Caco-2 (cell line): ENCODE measurements around the gene CLCN5. TPM values are rescaled to one million over a fixed set of nuclear protein-coding genes. Genes with fewer than 3 reads are reported as not detected.

Experiments
- BruUV-seq: library from RNA; stranded (reverse); fragments of 400-500 nt; replicated peaks from 2 replicates; lab custom pipeline; 2021; lab: Mats Ljungman, UMichigan
- CTCF ChIA-PET: fragments of 300-600 bp; sonication (Branson Sonifier 250); formaldehyde crosslinking; loops from one replicate; lab custom pipeline; 2022; ENCODE audit warnings: antibody characterized with exemption; lab: Charles Lee
- POLR2A ChIA-PET: fragments of 300-600 bp; sonication (Branson Sonifier 250); formaldehyde crosslinking; loops from one replicate; lab custom pipeline; 2022; ENCODE audit warnings: antibody characterized with exemption; lab: Charles Lee
- DNase-seq, 2 experiments: peaks; one replicate each; pipeline versions ENCODE4 v3.0.0 to v3.0.0-alpha.2; 2020 to 2022
- H3K27me3 ChIP-seq: replicated peaks from 2 replicates; pipeline ENCODE4 v1.6.0; 2011; ENCODE audit warnings: low read length; ENCODE audit not compliant: control insufficient read depth, insufficient read depth
- H3K36me3 ChIP-seq: 2 replicates; pipeline ENCODE4 v1.5.1; 2011; ENCODE audit warnings: low read length; ENCODE audit not compliant: control insufficient read depth, insufficient read depth
- H3K4me1 ChIP-seq: fragments of 250-450 bp; sonication (Bioruptor Pico); 2 replicates; pipeline ENCODE4 v1.5.1; 2020; ENCODE audit warnings: mild to moderate bottlenecking
- H3K4me3 ChIP-seq: 2 replicates; pipeline ENCODE4 v1.5.1; 2011; ENCODE audit warnings: low read depth, mild to moderate bottlenecking, control low read depth, low read length
- H3K9me3 ChIP-seq: fragments of 250-450 bp; sonication (Bioruptor Pico); 2 replicates; pipeline ENCODE4 v1.5.1; 2020; ENCODE audit warnings: mild to moderate bottlenecking, moderate library complexity
- H3K27ac Mint-ChIP-seq: one replicate; pipeline ENCODE4 v1.8.0; 2022; ENCODE audit warnings: mixed read lengths; ENCODE audit not compliant: unreplicated experiment
- H3K27me3 Mint-ChIP-seq: one replicate; pipeline ENCODE4 v1.8.0; 2022; ENCODE audit warnings: mixed read lengths; ENCODE audit not compliant: insufficient read depth, unreplicated experiment
- H3K36me3 Mint-ChIP-seq: one replicate; pipeline ENCODE4 v1.8.0; 2022; ENCODE audit warnings: mild to moderate bottlenecking, mixed read lengths; ENCODE audit not compliant: insufficient read depth, unreplicated experiment
- H3K4me1 Mint-ChIP-seq: one replicate; pipeline ENCODE4 v1.8.0; 2022; ENCODE audit warnings: low read depth, mixed read lengths; ENCODE audit not compliant: unreplicated experiment
- H3K4me3 Mint-ChIP-seq: one replicate; pipeline ENCODE4 v1.8.0; 2022; ENCODE audit warnings: mild to moderate bottlenecking, moderate library complexity, mixed read lengths; ENCODE audit not compliant: unreplicated experiment
- H3K9me3 Mint-ChIP-seq: one replicate; pipeline ENCODE4 v1.8.0; 2022; ENCODE audit warnings: mixed read lengths; ENCODE audit not compliant: unreplicated experiment
- CTCF ChIP-seq, 2 experiments: fragments of 200-600 bp in 1 of 2; IDR thresholded peaks; 1 replicate in 1 of 2; 2 replicates in 1 of 2; pipeline versions ENCODE4 v1.5.1 to v1.8.0; 2011 to 2022; ENCODE audit warnings: antibody characterized with exemption in 1 of 2, control low read depth in 1 of 2, inconsistent platforms in 1 of 2, low read depth in 1 of 2, low read length in 1 of 2, mild to moderate bottlenecking in 1 of 2, moderate library complexity in 1 of 2; ENCODE audit not compliant: insufficient read depth in 1 of 2, severe bottlenecking in 1 of 2, unreplicated experiment in 1 of 2
- intact Hi-C: fragments of 100-400 bp; cut with micrococcal nuclease; formaldehyde crosslinking; loops from one replicate; pipeline ENCODE4 v1.10.0; 2022; ENCODE audit not compliant: unreplicated experiment
- total RNA-seq: library from RNA; stranded (reverse); gene quantifications from 2 replicates; pipeline ENCODE4 v1.2.3, GENCODE V29; 2022

Gene CLCN5
- total RNA-seq, 1 experiment from 2014 or later, result 61.0 TPM

GRCh38 chrX:50106051-50106675 is 183.8 kb downstream of the CLCN5 start:
- Histone ChIP-seq H3K4me3 (no peak overlapping the region), H3K9me3 (no peaks in the 10 kb centered on the region), H3K36me3 (no peaks in the 10 kb centered on the region), H3K4me1 (peaks cover 54% of the 10 kb centered on the region), H3K27me3 (no peaks in the 10 kb centered on the region)
- Mint-ChIP-seq H3K4me1 (peaks cover 14% of the 10 kb centered on the region), H3K9me3 (no peaks in the 10 kb centered on the region), H3K27ac (peak overlapping the region; percentile 93), H3K36me3 (peaks cover 47% of the 10 kb centered on the region), H3K27me3 (no peaks in the 10 kb centered on the region), H3K4me3 (no peak overlapping the region)
- POLR2A ChIA-PET, result no interaction called here
- intact Hi-C loops, result loop anchor here (10.0 kb wide), 1 partner anchor 1471 kb away; no protein-coding TSS in a partner anchor
- CTCF ChIA-PET, result no interaction called here
- no peak for TF ChIP-seq CTCF (IDR thresholded peaks at IDR 0.05; ENCODE audit: insufficient read depth in 1 of 2, low read depth in 1 of 2, low read length in 1 of 2, severe bottlenecking in 1 of 2, unreplicated experiment in 1 of 2)
- DNase-seq, result no peak
- no TSS peak for BruUV-seq

- H3K4me3 ChIP-seq, result no peak overlapping the region
- Mint-ChIP-seq H3K4me3 (peak overlapping the region; percentile 35), H3K27me3 (no peaks in the 10 kb centered on the region), H3K27ac (peak overlapping the region; percentile 93), H3K36me3 (peaks cover 40% of the 10 kb centered on the region), H3K4me1 (peaks cover 14% of the 10 kb centered on the region), H3K9me3 (no peaks in the 10 kb centered on the region)
- POLR2A ChIA-PET, result no interaction called here
- intact Hi-C loops, result loop anchor here (10.0 kb wide), 1 partner anchor 1473 kb away; no protein-coding TSS in a partner anchor
- no peaks in the 10 kb centered on the region for H3K36me3 ChIP-seq
- H3K27me3 ChIP-seq, result no peaks in the 10 kb centered on the region
- peak; percentile 37 to 44 for DNase-seq
- H3K4me1 ChIP-seq, result peaks cover 64% of the 10 kb centered on the region
- no TSS peak for BruUV-seq
- no peak for TF ChIP-seq CTCF (IDR thresholded peaks at IDR 0.05; ENCODE audit: insufficient read depth in 1 of 2, low read depth in 1 of 2, low read length in 1 of 2, severe bottlenecking in 1 of 2, unreplicated experiment in 1 of 2)
- CTCF ChIA-PET, result no interaction called here
- no peaks in the 10 kb centered on the region for H3K9me3 ChIP-seq
Measured at GRCh38 chrX:50107470-50107869, 185.1 kb downstream of the CLCN5 start.

- POLR2A ChIA-PET, result no interaction called here
- intact Hi-C loops, result loop anchor here (2.0 to 10.0 kb wide), 2 partner anchors 97 to 1473 kb away; partner anchors contain the start of gene CCNB3
Measured at GRCh38 chrX:50108264-50108663, 185.9 kb downstream of the CLCN5 start.

More at GRCh38 chrX:50108264-50108663, 185.9 kb downstream of the CLCN5 start:
- no peak overlapping the region for H3K4me3 ChIP-seq
- H3K36me3 ChIP-seq, result no peaks in the 10 kb centered on the region
- Mint-ChIP-seq H3K4me1 (peaks cover 8% of the 10 kb centered on the region), H3K27me3 (no peaks in the 10 kb centered on the region), H3K36me3 (peaks cover 34% of the 10 kb centered on the region), H3K9me3 (no peaks in the 10 kb centered on the region), H3K4me3 (peak overlapping the region; percentile 35), H3K27ac (peak overlapping the region; percentile 93)
- TF ChIP-seq CTCF (IDR thresholded peaks at IDR 0.05; ENCODE audit: insufficient read depth in 1 of 2, low read depth in 1 of 2, low read length in 1 of 2, severe bottlenecking in 1 of 2, unreplicated experiment in 1 of 2), result no peak
- H3K4me1 ChIP-seq, result peaks cover 72% of the 10 kb centered on the region
- H3K9me3 ChIP-seq, result no peaks in the 10 kb centered on the region
- H3K27me3 ChIP-seq, result no peaks in the 10 kb centered on the region
- CTCF ChIA-PET, result no interaction called here
- BruUV-seq, result no TSS peak
- peak; percentile 59 to 71 for DNase-seq
